CD4-positive, alpha-beta T cell treated with Interleukin-17A for 4 hours (primary cell): ENCODE measurements around the gene MYO18B.

Source experiments
- DNase-seq: peaks from one replicate; pipeline ENCODE4 v3.0.0-alpha.2; 2020; ENCODE audit warnings: mixed read lengths

The MYO18B gene

DNA sequence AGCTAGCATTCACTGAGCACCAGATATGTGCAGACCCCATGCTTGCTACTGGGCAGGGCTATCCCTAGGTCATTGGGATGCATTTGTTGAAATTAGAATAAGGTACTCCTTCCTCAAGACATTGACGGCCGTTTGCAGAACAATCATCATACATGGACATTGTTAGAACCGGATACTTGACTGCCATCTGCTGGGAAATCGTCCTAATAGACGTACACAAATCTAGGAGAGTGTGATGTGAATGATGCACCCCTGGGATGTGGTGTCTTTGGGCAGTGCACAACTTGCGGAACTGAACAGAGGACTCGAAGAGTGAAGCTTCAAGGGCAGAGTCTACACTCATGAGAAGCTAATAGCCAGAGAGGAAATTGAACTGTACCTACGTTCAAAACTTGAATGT lies 35.9 kb downstream of the MYO18B start:
- no peak for DNase-seq

DNA sequence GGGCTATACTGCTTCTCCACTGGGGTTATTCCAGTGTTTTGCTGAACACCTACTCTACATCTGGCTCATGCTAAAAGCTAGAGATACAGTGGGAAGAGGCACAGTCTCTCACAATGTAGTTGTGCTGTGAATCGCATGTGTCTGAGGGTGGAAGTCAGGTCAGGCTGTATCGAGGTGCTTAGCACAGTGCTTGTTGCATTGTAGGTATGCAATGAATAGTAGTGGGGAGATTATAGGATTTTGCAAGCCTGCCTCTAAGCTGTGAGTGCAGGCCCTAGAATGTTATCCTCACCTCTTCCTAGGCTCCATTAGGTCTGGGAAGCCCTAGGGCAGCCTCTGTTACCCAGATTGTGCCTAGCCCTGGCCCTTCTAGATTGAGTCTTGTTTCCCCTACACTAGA lies 37.4 kb downstream of the MYO18B start:
- no peak for DNase-seq

DNA sequence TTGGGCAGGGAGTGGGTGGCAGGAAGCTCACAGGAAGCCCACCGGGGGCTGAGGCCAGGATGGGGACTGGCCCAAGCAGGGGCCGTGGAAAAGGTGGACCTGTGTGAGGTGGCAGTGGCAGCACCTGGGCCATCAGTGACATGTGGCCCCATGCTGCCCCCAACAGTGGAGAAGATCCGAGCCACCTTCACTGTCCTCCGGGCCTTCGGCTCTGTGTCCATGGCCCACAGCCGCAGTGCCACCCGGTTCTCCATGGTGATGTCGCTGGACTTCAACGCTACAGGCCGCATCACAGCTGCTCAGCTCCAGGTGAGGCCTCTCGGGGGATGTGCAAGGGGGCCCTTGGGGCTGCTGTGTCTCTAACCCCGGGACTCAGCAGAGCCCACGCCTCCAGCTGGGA lies 37.9 kb downstream of the MYO18B start:
- DNase-seq: no peak

DNA sequence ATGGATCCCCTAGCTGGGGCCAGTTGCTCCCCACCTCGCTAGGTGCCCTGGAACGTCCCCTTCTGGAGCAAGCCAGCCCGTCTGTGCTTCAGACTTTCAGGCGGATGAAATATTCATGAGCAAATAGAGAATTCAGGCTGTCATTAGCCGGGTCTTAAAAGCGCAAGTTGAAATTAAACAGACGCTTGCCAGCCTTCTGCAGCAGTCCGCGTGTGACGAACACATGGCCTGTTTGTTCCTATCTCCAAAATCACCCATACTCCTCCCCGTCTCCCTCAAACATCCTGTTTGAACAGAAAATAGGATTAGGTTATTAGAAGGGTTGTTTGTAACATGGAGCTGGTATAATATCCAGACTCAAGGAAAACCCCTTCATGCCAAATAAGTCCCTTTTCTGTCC lies 38.7 kb downstream of the MYO18B start:
- DNase-seq: no peak

DNA sequence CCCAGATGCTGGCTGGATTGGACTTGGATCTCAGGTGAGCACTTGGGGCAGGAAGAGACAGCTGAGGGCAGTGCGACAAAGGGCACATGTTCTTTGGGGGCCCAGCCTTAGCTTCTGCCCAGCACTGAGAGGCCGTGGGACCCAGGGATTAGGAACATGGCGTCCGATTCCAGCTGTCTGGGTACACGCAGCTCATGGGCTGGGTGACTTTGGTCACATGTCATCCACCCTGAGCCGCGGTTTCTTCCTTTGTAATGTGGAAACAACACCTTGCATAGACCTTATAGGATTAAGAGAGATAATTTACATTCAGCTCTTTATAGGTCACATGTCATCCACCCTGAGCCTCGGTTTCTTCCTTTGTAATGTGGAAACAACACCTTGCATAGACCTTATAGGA lies 39.8 kb downstream of the MYO18B start:
- DNase-seq: no peak

DNA sequence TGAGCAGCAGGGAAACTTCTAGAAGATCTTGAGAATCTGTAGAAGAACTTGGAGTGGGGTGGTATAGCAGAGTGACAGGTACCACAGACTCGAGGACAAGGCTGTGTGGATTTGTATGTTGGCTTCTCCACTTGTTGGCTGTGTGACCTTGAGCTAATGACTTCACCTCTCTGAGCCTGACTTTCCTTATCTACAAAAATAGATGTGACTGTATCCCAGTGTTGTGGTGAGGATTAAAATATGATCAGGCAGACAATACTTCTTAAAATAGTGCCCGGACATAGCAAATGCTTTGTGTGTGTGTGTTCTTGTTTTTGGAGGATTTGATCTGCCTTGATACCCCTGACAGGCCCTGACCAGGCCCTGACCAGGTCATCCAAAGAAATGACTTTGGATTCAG lies 40.8 kb downstream of the MYO18B start:
- no peak for DNase-seq

DNA sequence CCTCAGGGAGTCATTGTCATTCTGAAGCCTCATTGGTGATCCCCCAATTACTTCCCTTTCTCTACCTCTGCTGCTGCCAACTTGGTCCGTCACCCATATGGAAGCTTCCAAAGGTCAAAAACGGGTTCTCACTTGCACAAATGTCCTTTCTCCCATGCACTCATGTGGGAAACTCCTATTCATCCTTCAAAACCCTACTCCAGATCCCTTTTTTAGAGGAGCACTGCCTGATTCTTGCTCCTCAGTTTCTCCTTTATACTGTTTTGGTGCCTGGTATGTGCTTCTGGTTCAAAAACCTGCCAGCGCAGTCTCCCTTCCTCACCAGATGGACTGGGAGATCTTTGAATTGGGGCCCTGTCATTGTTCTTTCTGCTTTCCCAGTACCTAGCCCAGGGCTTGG lies 41.9 kb downstream of the MYO18B start:
- DNase-seq: no peak

DNA sequence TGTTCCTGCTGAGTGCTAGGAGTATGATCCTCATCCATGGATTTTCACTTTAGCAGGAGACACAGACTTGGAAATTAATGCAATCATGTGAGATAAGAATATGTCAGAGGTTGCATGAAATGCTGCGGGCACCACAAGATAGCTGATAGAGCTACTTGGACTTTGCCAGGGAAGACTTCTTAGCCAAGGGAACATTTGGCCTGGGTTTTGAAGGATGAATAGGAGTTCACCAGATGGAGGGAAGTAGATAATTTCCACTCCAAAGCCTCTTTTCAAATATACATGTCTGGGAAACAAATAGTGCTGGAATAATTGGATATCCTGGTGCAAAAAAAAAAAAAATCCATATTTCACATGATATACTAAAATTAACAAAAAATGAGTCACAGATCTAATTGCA lies 44.2 kb downstream of the MYO18B start:
- no peak for DNase-seq

DNA sequence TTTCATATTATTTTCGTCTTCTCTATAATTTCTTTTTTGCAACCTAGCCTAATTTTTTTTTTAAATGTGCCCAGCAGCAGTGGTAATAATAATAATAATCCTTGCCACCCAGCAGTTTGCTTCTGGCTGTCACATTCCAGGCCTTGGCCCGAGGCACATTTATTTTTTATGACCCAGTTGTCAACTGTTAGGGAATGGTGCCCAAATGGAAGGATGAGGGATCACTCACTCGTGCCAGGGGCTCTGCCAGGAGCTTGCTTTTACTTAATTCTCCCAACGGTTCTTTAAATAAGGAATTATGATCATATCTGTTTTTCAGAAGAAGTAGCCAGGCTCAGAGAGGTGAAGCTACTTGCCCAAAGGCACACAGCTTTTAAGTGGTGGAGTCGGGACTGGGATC lies 49.6 kb downstream of the MYO18B start:
- no peak for DNase-seq

DNA sequence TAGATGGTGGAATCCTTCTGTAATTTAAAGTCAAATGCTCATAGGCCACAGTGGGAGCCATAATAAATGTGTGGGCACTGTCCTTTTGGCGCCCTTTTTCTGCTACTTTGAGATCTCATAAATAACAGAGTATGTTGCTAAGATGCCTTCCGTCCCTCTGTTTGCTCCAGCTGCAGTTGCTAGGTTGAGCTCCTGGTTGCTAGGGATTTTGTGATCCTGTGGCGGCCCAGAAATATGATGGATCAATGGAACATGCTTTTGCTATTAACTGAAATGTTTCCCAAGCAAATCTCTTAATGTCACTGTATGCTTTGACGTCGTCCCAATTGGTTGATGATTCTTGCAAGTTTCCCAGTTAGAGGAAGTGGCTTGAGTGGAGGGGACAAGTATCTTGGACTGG lies 53.5 kb downstream of the MYO18B start:
- DNase-seq: no peak

DNA sequence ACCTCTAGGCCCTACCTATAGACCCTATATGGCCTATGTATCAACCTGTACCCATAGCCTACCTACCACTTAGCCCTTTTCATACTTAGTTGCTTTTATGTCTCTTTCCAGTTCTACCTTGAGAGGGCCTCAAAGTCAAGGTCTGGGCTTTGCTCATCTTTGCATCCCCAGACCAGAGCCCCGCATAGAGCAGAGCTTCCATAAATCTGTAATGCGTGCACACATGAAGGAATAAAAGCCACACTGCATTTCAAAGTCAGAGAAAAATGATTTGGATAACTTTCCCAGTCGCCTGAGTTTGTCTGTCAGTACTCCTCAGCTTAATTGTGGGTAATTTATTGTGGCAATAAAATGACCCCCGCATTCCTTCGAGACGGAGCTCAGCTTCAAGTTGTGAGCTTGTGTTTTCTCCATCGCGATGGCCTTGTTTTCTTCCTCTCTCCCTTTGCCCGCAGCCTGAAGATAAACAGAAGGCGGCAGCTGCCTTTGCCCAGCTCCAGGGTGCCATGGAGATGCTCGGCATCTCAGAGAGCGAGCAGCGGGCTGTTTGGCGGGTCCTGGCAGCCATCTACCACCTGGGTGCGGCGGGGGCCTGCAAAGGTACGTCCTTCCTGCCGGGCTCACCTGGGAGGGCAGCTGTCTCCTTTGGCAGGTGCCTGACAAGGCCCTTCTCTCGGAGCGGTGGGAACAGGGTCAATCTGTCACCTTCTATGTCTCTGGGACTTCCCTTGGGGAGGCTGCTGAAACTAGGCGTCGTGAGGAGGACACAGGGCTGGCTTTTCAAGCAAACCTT lies 55.7 kb downstream of the MYO18B start:
- DNase-seq: no peak

DNA sequence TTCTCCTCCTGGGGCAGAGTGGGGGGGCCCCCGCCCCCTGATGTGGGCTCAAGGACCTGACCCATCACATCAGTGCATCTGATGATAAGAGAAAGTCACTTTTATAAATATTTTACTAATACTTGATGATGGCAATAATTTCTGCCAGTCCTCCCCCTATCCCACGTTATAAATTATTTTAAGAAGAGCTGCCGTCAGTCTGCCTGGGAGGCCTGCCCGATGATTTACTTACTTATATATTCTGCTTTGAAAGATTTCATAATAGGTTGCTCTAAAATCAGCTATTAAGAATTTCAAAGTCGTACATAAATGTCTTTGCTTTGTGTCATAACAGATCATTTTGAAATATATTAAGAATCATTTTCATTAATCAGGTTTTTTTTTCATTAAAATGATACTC lies 58.8 kb downstream of the MYO18B start:
- DNase-seq: no peak

DNA sequence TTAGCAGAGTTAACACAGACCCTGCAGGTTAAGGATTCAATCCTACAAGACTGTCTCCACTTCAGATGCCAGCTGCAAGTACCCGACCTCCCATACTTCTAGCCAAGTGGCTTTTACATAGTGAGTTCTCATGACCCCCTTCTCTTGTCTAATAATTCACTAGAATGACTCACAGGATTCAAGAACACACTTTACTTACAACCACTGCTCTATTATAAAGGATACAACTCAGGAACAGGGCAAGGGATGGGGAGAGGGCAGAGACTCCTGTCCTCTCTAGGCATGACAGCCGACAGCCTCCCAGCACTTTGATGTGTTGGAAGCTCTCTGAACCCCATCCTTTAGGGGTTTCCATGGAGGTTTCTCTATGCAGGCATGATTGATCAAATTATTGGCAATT lies 60.0 kb downstream of the MYO18B start:
- no peak for DNase-seq

DNA sequence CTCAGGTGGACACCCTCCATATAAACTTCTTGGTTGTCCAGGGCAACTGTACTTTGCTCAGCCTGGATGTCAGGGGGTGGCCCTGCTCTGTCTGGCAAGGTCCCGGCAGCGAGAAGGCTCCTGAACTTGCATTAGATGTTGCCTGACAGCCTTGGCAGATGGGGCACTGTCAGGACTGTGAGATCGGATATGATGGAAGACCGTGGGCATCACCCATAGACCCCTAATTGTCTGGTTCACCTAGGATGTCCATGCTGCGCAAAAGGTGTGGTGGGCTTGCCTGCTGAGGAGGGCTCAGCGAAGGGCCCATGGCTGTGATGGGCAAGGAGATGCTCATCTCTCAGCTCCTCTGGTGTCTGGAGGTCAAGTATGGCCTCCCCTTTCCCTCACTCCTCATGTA lies 62.7 kb downstream of the MYO18B start:
- DNase-seq: no peak

DNA sequence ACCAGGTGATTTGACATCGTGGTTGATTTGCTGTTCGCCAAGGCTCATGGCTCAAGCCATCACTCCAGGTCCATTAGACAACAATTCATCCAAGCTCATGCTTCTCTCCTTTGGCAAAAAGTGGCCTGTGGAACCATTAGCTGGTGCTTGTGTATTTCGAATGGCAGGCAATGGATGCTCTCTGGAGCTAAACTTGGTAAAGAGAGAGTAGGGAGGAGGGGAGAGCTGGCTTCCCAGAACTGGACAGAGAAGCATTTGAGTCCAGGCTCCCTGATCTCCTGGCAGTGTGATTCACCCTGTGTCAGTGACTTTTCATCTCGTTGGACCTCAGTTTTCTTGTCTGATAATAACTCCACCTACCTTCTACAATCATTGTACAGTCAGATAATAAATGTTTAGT lies 64.6 kb downstream of the MYO18B start:
- DNase-seq: no peak

DNA sequence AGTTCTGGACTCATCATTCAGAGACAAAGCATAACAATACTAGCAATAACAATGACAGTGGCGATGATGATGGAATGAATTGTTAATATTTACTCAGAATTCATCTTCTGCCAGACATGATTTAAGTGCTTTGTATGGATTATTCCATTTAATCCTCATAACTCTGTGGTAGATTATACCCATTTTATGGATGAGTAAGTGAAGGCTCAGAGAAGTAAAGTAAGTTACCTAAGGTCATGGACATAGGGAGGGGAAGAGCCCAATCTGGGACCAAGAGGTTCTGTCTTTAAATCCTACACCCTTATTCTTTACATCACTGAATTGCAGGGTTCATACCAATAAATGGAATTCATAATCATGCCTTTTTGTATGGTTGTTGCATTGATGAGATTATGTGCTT lies 72.7 kb downstream of the MYO18B start:
- no peak for DNase-seq

DNA sequence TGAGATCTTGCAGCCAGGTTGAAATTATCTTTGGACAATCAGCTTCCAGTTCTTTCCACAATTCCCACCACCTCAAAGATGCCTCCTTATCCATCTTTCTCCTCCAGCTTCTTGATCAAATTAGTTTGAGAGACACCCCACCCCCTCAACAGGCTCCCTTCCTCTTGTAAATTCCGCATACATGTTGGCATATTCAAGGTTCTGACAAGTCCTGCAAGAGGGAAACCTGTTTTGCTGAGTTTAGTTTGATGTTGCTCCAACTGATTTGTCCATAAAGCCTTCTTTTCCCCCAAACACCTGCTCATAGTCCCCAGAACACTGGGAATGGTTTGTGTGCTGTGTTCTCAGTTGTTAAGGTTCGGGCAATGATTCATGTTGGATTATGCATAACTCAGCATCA lies 73.6 kb downstream of the MYO18B start:
- DNase-seq: no peak

DNA sequence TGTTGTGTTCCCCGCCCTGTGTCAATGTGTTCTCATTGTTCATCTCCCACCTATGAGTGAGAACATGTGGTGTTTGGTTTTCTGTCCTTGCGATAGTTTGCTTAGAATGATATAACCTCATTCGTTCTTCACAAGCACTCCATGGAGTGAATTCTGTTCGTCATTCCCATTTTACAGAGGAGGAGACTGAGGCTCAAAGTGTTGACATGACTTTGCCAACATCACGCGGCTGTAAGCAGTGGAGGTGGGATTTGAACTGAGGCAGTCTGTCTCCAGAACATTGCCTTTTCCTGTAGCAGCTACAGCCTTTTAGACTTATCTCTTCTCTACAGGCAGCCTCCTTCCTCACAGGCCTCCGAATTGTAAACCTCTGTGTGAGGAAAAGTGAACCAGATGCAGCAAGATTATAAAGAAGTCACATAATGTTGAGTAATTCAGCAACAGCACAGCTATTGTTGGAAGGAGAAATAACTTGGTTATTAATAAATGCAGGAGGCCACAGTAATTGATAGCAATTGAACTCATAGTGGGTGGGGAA lies 74.6 kb downstream of the MYO18B start:
- DNase-seq: no peak

DNA sequence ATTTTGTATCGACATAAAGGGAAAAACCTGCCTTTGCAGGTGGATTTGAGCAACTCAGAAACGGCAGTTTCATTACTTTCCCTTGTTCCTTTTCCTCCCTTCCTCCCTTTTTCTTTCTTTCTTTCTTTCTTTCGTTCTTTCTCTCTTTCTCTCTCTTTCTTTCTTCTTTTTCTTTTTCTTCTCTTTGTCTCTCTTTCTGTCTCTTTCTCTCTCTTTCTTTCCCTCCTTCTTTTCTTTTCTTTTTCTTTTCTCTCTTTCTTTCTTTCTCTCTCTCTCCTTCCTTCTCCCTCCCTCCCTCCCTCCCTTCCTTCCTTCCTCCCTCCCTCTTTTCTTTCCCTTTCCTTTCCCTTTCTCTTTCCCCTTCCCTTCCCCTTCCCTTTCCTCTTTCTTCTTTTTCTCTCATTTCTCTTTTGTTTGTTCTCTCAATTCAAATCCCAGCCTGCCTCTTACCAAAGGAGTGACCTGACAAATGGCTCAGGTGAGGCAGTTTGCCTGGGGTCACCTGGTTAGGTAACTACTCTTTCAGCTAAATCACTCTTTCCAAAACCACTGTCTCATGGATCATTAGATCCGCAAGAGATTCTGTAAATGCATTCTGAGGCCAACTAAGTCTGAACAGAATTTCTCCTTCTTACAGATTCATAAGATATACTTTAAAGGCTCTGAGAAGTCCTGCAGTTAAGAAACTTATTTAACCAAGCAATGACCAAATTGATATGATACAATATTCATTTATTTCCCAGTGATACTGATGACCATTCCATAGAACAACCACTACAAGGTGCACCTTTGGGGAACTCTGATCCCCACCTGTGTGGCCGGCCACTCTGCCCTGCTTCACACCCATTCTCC lies 75.3 kb downstream of the MYO18B start:
- no peak for DNase-seq

DNA sequence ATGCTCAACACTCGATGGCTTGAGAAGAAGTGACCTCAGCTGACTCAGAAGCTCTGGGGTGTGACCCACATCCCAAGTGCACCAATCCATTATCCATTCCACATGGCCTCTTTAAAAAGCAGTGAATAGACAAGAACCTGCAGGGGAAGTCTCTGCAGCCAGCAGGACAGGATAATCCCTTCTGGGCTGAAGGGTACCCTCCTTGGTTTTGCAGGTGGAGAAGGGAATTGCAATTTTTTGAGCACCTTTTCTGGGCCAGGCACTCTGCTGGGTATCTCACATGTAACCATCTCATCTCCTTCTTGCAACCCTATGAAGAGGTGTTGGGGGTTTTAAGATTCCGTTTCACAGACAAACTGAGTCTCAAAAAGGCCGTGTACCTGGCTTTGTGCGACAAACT lies 76.6 kb downstream of the MYO18B start:
- no peak for DNase-seq

DNA sequence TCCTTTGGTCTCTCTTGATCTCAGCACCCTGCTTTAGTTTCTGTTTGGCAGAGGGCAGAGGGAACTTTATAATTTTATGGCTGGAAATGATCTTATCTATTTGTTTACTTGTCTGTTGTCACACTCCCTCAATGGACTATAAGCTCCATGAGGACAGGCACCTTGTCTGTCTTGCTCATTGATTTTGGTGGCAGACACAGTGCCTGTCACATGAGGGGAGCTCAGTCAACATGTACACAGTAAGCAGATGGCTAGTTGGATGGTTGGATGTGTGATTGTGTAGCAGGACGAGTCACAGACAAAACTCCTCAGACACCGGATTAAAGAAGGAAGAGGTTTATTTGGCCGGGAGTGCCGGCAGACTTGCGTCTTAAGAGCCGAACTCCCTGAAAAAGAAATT lies 80.4 kb downstream of the MYO18B start:
- no peak for DNase-seq

DNA sequence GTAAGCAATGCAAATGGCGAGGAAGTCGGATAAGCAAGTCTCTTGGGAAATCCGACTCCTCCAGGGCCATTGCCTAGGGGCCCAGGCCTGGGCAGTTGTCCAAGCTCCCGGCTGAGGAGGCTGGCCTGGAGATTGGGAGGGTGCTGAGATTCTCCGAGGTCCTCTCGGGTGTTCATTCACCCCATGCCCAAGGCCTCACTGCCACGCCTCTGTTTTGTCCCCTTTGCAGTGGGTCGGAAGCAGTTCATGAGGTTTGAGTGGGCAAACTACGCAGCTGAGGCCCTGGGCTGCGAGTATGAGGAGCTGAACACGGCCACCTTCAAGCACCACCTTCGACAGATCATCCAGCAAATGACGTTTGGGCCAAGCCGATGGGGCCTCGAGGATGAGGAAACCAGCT lies 81.3 kb downstream of the MYO18B start:
- DNase-seq: no peak

DNA sequence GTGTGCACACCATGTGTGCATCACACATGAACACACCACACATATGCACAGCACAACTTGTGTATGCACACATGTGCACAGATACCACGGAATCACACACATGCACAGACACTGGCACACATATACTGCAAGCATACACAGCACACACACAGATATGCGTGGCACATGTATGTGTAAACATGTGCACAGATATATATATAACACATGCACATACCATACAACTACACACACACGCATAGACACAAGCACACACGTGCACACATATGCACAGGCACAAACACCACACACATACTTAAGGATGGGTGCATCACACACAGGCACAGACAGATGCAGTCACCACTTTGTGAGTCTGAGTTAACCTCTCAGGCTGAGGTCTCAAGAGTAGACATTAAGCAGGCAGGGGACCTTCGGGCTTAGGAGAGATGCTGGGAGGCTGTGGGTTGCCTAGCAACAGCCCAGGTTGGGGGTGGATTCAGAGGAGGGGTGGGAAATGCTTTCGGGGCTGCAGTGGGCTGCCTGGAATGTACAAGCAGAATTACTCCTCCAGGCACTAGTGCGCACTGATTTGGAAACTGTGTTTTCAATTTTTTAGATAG lies 82.9 kb downstream of the MYO18B start:
- no peak for DNase-seq

DNA sequence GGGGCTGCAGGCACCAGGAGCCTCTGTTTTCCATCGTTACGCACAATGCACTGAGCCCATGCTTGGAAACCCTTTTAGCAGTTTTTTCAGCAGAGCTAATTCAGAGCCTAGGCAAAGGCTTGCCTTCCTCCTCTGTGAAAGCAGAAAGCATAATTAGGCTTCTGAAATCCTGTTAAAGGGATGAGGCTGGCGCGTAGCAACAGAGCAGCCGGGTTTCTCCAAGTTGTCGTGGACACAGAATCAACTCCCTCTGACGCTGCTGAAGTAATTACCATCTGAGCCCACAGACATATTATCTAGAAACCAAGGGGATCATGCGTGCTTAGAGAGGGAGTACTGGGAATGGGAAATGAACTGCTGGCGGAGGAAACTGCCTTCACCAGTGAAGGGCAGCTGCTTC lies 85.4 kb downstream of the MYO18B start:
- DNase-seq: no peak
